Mesendoderm (in vitro differentiated cells): Measurements from ENCODE around the gene POF1B.

Experiments
- DNase-seq: peaks from one replicate; pipeline ENCODE4 v3.0.0; 2013
- H2AK5ac ChIP-seq: 2 replicates; pipeline ENCODE4 v1.6.1; 2013; ENCODE audit warnings: low read length, inconsistent platforms
- H2BK120ac ChIP-seq: 2 replicates; pipeline ENCODE4 v1.6.1; 2013; ENCODE audit warnings: low read depth, mild to moderate bottlenecking, low read length, moderate library complexity, mixed read lengths
- H2BK15ac ChIP-seq: replicated peaks from 2 replicates; pipeline ENCODE4 v1.6.1; 2013; ENCODE audit warnings: low read depth, mild to moderate bottlenecking, moderate library complexity
- H2BK5ac ChIP-seq: 2 replicates; pipeline ENCODE4 v1.6.1; 2013; ENCODE audit warnings: low read length, inconsistent platforms
- H3K18ac ChIP-seq: 2 replicates; pipeline ENCODE4 v1.6.1; 2013; ENCODE audit warnings: mild to moderate bottlenecking, low read length, mixed read lengths
- H3K23ac ChIP-seq: one replicate; pipeline ENCODE4 v1.6.1; 2013; ENCODE audit warnings: low read length
- H3K27ac ChIP-seq: 2 replicates; pipeline ENCODE4 v1.5.1; 2013; ENCODE audit warnings: low read depth, mild to moderate bottlenecking, inconsistent platforms, low read length, moderate library complexity
- H3K27me3 ChIP-seq: 2 replicates; pipeline ENCODE4 v1.6.1; 2013; ENCODE audit warnings: low read length, control low read depth, mild to moderate bottlenecking, inconsistent platforms; ENCODE audit not compliant: insufficient read depth, poor library complexity
- H3K36me3 ChIP-seq: 2 replicates; pipeline ENCODE4 v1.6.1; 2013; ENCODE audit warnings: low read length, inconsistent platforms; ENCODE audit not compliant: control insufficient read depth, insufficient read depth
- H3K4ac ChIP-seq: one replicate; pipeline ENCODE4 v1.6.1; 2013; ENCODE audit warnings: low read depth, mild to moderate bottlenecking, low read length, moderate library complexity
- H3K4me1 ChIP-seq: 2 replicates; pipeline ENCODE4 v1.6.1; 2013; ENCODE audit warnings: low read depth, low read length, inconsistent platforms; ENCODE audit not compliant: control insufficient read depth
- H3K4me2 ChIP-seq: 2 replicates; pipeline ENCODE4 v1.6.1; 2013; ENCODE audit warnings: low read length
- H3K4me3 ChIP-seq: 2 replicates; pipeline ENCODE4 v1.5.1; 2013; ENCODE audit warnings: mild to moderate bottlenecking, low read length
- H3K56ac ChIP-seq: one replicate; pipeline ENCODE4 v1.6.1; 2013; ENCODE audit warnings: low read length
- H3K79me1 ChIP-seq: 2 replicates; pipeline ENCODE4 v1.6.1; 2013; ENCODE audit warnings: low read length, inconsistent platforms
- H3K79me2 ChIP-seq: 2 replicates; pipeline ENCODE4 v1.6.1; 2013; ENCODE audit warnings: mild to moderate bottlenecking, low read length; ENCODE audit not compliant: control insufficient read depth, insufficient read depth
- H3K9ac ChIP-seq: 2 replicates; pipeline ENCODE4 v1.6.1; 2013; ENCODE audit warnings: low read length, inconsistent platforms
- H4K5ac ChIP-seq: one replicate; pipeline ENCODE4 v1.6.1; 2013; ENCODE audit warnings: low read length
- H4K8ac ChIP-seq: one replicate; pipeline ENCODE4 v1.6.1; 2013; ENCODE audit warnings: low read depth, mild to moderate bottlenecking, control low read depth, low read length, moderate library complexity
- WGBS: extraction: QIAGEN DNeasy Blood & Tissue Kit; methylation state at CpG from one replicate; pipeline ENCODE4 v1.1.7; 2013; ENCODE audit warnings: low lambda C conversion rate, missing lambda C conversion rate; ENCODE audit not compliant: insufficient coverage; ENCODE audit errors: extremely low coverage; 5-methylcytosine and 5-hydroxymethylcytosine counted together

POF1B gene

DNA sequence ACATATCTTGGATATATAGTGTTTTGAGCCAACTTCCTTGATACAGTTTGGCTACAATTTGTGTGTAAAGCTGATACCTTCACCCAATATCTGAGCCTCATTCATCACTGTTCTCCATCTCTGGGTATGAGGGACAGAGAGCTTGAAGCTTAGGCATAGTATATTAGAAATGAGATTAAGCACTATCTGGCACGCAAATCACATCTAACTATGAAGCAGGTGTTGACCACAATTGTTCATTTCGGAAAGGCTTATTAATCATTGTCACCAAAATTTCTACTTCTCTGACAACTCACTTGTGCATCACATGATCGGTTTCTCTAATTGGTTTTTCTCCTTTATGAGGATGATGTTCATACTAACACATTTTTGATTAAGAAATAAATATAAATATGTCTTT, 2.1 kb upstream of the POF1B start:
- H2BK5ac ChIP-seq = no peak overlapping the region
- DNase-seq = no peak
- no CpG with 5 or more reads among the region's 3 CpGs for WGBS
- H2AK5ac ChIP-seq = no peak overlapping the region
- H4K8ac ChIP-seq = no peak overlapping the region
- H3K23ac ChIP-seq = no peak overlapping the region
- no peak overlapping the region for H4K5ac ChIP-seq
- H2BK120ac ChIP-seq = no peak overlapping the region
- no peaks in the 10 kb centered on the region for H3K79me1 ChIP-seq
- no peak overlapping the region for H3K18ac ChIP-seq
- H3K9ac ChIP-seq = no peak overlapping the region
- no peak overlapping the region for H3K4me2 ChIP-seq
- no peaks in the 10 kb centered on the region for H3K36me3 ChIP-seq
- H3K4me3 ChIP-seq = no peak overlapping the region
- no peaks in the 10 kb centered on the region for H3K27me3 ChIP-seq
- H2BK15ac ChIP-seq = no peak overlapping the region
- H3K4me1 ChIP-seq = no peaks in the 10 kb centered on the region
- no peak overlapping the region for H3K4ac ChIP-seq
- H3K79me2 ChIP-seq = no peaks in the 10 kb centered on the region
- no peak overlapping the region for H3K27ac ChIP-seq
- no peak overlapping the region for H3K56ac ChIP-seq

DNA sequence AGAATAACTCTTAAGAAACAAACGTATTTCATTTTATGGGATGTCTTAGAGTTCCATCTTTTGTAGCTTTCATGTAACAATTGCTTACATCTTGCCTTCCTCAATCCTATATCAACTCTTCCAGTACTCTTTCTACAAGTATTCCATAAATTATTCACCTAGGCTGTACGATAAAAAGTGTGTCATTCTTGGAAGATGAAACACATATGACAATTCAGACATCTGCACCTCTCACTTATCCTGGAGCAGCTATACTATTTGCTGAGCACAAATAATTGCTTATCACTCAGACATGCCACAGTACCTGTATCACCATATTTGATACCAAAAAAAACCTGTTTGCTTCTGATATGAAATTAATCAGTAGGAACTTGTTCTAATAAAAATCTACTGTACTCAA, 1.0 kb downstream of the POF1B start:
- Histone ChIP-seq H2BK5ac (no peak overlapping the region), H2AK5ac (no peak overlapping the region), H3K27ac (no peak overlapping the region), H2BK15ac (no peak overlapping the region), H3K4me3 (no peak overlapping the region), H3K4ac (no peak overlapping the region), H4K5ac (no peak overlapping the region), H2BK120ac (no peak overlapping the region), H3K79me1 (no peaks in the 10 kb centered on the region), H3K23ac (no peak overlapping the region), H3K27me3 (no peaks in the 10 kb centered on the region), H4K8ac (no peak overlapping the region), H3K4me2 (no peak overlapping the region), H3K36me3 (no peaks in the 10 kb centered on the region), H3K79me2 (no peaks in the 10 kb centered on the region), H3K18ac (no peak overlapping the region), H3K56ac (no peak overlapping the region), H3K9ac (no peak overlapping the region), H3K4me1 (no peaks in the 10 kb centered on the region)
- DNase-seq = no peak
- WGBS = no CpG with 5 or more reads among the region's 2 CpGs

DNA sequence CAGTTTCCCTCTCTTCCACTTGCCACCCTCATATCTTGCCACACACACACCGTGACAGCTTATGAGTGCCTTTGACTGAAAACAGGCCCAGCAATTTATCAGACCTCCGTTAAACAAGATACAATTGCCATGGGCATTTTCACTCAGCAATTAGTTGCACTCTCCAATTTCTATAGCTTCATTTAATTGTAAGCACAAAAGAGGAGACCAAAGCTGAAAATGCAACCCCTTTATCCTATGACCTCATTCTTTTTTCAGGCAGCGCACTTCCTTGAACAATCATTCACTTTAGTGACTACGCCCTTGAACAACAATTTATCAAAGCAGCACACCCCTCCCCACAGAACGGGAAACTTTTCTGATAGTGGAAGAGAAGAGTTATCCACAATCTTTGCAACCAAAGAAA, 4.1 kb downstream of the POF1B start:
- no peak overlapping the region for H3K4me2 ChIP-seq
- H3K79me2 ChIP-seq = no peaks in the 10 kb centered on the region
- no peak overlapping the region for H3K4me3 ChIP-seq
- H3K18ac ChIP-seq = no peak overlapping the region
- H2BK15ac ChIP-seq = no peak overlapping the region
- H3K4me1 ChIP-seq = no peaks in the 10 kb centered on the region
- H4K5ac ChIP-seq = no peak overlapping the region
- no peak overlapping the region for H2AK5ac ChIP-seq
- no peak overlapping the region for H3K9ac ChIP-seq
- DNase-seq = no peak
- H2BK5ac ChIP-seq = no peak overlapping the region
- H3K79me1 ChIP-seq = no peaks in the 10 kb centered on the region
- H3K27ac ChIP-seq = no peak overlapping the region
- WGBS = no CpG with 5 or more reads among the region's 5 CpGs
- H3K56ac ChIP-seq = no peak overlapping the region
- H4K8ac ChIP-seq = no peak overlapping the region
- H3K4ac ChIP-seq = no peak overlapping the region
- no peak overlapping the region for H3K23ac ChIP-seq
- H2BK120ac ChIP-seq = no peak overlapping the region
- no peaks in the 10 kb centered on the region for H3K27me3 ChIP-seq
- no peaks in the 10 kb centered on the region for H3K36me3 ChIP-seq

DNA sequence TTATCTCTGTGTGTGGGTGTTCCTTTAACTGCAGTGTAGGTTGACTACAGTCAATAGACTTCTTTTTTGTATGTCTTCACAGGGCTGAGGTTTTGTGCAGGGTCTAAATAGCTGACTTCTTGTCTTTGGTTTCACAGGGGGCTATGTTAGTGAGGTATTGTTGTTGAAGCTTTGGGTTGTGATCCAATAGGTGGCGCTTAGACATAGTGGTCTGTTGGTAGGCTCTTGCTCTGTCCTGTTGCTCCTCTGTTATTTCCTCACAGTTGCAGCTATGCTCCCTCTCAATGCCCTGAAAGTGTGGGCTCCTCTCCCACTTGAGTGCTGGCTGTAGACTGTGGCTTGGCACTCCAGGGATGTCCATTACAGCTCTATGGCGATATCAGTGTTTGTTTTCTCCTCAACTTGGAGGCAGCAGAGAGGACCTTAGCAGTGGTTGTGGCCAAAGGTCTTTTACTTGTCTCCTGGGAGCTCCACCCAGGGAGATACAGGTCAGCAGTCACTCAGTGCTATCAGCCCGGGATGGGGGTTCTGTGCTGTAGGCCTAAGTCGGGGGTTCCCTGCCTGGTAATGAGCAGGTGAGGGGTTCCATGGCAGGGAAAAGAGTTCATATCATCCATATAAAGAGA, 14.0 kb downstream of the POF1B start:
- WGBS = no CpG with 5 or more reads among the region's 4 CpGs
- H3K79me2 ChIP-seq = no peaks in the 10 kb centered on the region
- H3K4me3 ChIP-seq = no peak overlapping the region
- no peak overlapping the region for H3K18ac ChIP-seq
- no peak overlapping the region for H4K5ac ChIP-seq
- H3K4ac ChIP-seq = no peak overlapping the region
- H3K27ac ChIP-seq = no peak overlapping the region
- no peaks in the 10 kb centered on the region for H3K27me3 ChIP-seq
- H3K36me3 ChIP-seq = no peaks in the 10 kb centered on the region
- H3K4me2 ChIP-seq = no peak overlapping the region
- no peaks in the 10 kb centered on the region for H3K4me1 ChIP-seq
- no peak overlapping the region for H2BK5ac ChIP-seq
- H3K56ac ChIP-seq = no peak overlapping the region
- no peak overlapping the region for H3K23ac ChIP-seq
- DNase-seq = peak; percentile 60
- no peak overlapping the region for H2AK5ac ChIP-seq
- no peak overlapping the region for H4K8ac ChIP-seq
- no peak overlapping the region for H2BK120ac ChIP-seq
- H2BK15ac ChIP-seq = no peak overlapping the region
- no peaks in the 10 kb centered on the region for H3K79me1 ChIP-seq
- H3K9ac ChIP-seq = no peak overlapping the region

DNA sequence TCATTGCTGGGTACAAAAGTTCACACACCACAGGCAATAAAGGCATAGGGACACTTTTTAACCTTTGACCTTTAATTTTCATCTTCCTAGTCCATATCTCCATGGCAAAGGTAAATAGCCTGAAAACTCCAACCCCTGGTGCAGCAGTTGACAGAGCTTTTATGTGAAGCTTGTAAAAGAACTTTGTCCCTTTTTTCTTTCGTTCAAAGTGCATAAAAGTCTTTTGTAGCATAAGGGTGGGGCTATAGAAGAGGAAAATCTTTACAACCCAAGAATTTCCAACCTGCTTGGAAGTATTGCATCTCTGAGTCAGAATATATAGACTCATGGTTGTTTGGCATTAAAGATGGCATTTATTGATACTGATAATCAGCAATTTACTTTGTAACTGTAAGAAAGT, 20.4 kb downstream of the POF1B start:
- no peak overlapping the region for H3K4ac ChIP-seq
- H3K79me2 ChIP-seq = no peaks in the 10 kb centered on the region
- H3K56ac ChIP-seq = no peak overlapping the region
- H3K4me1 ChIP-seq = no peaks in the 10 kb centered on the region
- H4K8ac ChIP-seq = no peak overlapping the region
- H3K79me1 ChIP-seq = no peaks in the 10 kb centered on the region
- H3K4me2 ChIP-seq = no peak overlapping the region
- H3K23ac ChIP-seq = no peak overlapping the region
- H2BK15ac ChIP-seq = no peak overlapping the region
- no peak for DNase-seq
- H3K27ac ChIP-seq = no peak overlapping the region
- WGBS = no CpG with 5 or more reads among the region's 1 CpG
- no peaks in the 10 kb centered on the region for H3K27me3 ChIP-seq
- H3K18ac ChIP-seq = no peak overlapping the region
- no peak overlapping the region for H3K4me3 ChIP-seq
- no peak overlapping the region for H3K9ac ChIP-seq
- no peak overlapping the region for H2BK120ac ChIP-seq
- H4K5ac ChIP-seq = no peak overlapping the region
- no peak overlapping the region for H2AK5ac ChIP-seq
- H2BK5ac ChIP-seq = no peak overlapping the region
- no peaks in the 10 kb centered on the region for H3K36me3 ChIP-seq

DNA sequence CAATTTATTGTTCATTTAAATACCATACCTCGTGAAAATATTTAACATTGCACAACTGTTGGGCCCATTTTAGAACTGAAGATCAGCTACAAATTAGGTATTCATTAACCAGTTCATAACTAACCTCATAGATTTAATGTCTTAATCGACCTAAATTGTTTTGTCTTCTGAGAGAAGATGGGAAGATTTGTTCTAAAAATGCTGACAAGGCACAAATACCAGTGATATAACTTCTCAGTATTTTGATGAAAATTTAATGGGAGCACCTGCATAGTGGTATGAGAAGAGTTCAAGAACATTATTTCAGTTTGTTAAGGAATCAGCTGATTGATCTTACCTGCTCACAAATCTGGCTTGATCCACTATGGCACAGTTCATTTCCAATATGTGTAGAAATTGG, 33.9 kb downstream of the POF1B start:
- Histone ChIP-seq H2BK15ac (no peak overlapping the region), H3K27ac (no peak overlapping the region), H3K36me3 (no peaks in the 10 kb centered on the region), H4K8ac (no peak overlapping the region), H4K5ac (no peak overlapping the region), H3K18ac (no peak overlapping the region), H3K56ac (no peak overlapping the region), H3K4ac (no peak overlapping the region), H3K79me2 (no peaks in the 10 kb centered on the region), H2BK5ac (no peak overlapping the region), H3K9ac (no peak overlapping the region), H3K4me2 (no peak overlapping the region), H3K27me3 (no peaks in the 10 kb centered on the region), H3K4me1 (no peaks in the 10 kb centered on the region), H3K23ac (no peak overlapping the region), H2BK120ac (no peak overlapping the region), H3K4me3 (no peak overlapping the region), H3K79me1 (no peaks in the 10 kb centered on the region), H2AK5ac (no peak overlapping the region)
- DNase-seq = no peak
- WGBS = no CpG with 5 or more reads among the region's 2 CpGs
